Mesendoderm (in vitro differentiated cells): ENCODE measurements around the gene NELFA.
"Not testable (repeated sequence)": the region's sequence is repeated elsewhere in the genome, so short reads cannot be mapped to it uniquely, and the experiment has no call there.

Source experiments
- DNase-seq: peaks from one replicate; pipeline ENCODE4 v3.0.0; 2013
- H2AK5ac ChIP-seq: 2 replicates; pipeline ENCODE4 v1.6.1; 2013; ENCODE audit warnings: low read length, inconsistent platforms
- H2BK120ac ChIP-seq: 2 replicates; pipeline ENCODE4 v1.6.1; 2013; ENCODE audit warnings: low read depth, mild to moderate bottlenecking, low read length, moderate library complexity, mixed read lengths
- H2BK15ac ChIP-seq: replicated peaks from 2 replicates; pipeline ENCODE4 v1.6.1; 2013; ENCODE audit warnings: low read depth, mild to moderate bottlenecking, moderate library complexity
- H2BK5ac ChIP-seq: 2 replicates; pipeline ENCODE4 v1.6.1; 2013; ENCODE audit warnings: low read length, inconsistent platforms
- H3K18ac ChIP-seq: 2 replicates; pipeline ENCODE4 v1.6.1; 2013; ENCODE audit warnings: mild to moderate bottlenecking, low read length, mixed read lengths
- H3K23ac ChIP-seq: one replicate; pipeline ENCODE4 v1.6.1; 2013; ENCODE audit warnings: low read length
- H3K27ac ChIP-seq: 2 replicates; pipeline ENCODE4 v1.5.1; 2013; ENCODE audit warnings: low read depth, mild to moderate bottlenecking, inconsistent platforms, low read length, moderate library complexity
- H3K27me3 ChIP-seq: 2 replicates; pipeline ENCODE4 v1.6.1; 2013; ENCODE audit warnings: low read length, control low read depth, mild to moderate bottlenecking, inconsistent platforms; ENCODE audit not compliant: insufficient read depth, poor library complexity
- H3K36me3 ChIP-seq: 2 replicates; pipeline ENCODE4 v1.6.1; 2013; ENCODE audit warnings: low read length, inconsistent platforms; ENCODE audit not compliant: control insufficient read depth, insufficient read depth
- H3K4ac ChIP-seq: one replicate; pipeline ENCODE4 v1.6.1; 2013; ENCODE audit warnings: low read depth, mild to moderate bottlenecking, low read length, moderate library complexity
- H3K4me1 ChIP-seq: 2 replicates; pipeline ENCODE4 v1.6.1; 2013; ENCODE audit warnings: low read depth, low read length, inconsistent platforms; ENCODE audit not compliant: control insufficient read depth
- H3K4me2 ChIP-seq: 2 replicates; pipeline ENCODE4 v1.6.1; 2013; ENCODE audit warnings: low read length
- H3K4me3 ChIP-seq: 2 replicates; pipeline ENCODE4 v1.5.1; 2013; ENCODE audit warnings: mild to moderate bottlenecking, low read length
- H3K56ac ChIP-seq: one replicate; pipeline ENCODE4 v1.6.1; 2013; ENCODE audit warnings: low read length
- H3K79me1 ChIP-seq: 2 replicates; pipeline ENCODE4 v1.6.1; 2013; ENCODE audit warnings: low read length, inconsistent platforms
- H3K79me2 ChIP-seq: 2 replicates; pipeline ENCODE4 v1.6.1; 2013; ENCODE audit warnings: mild to moderate bottlenecking, low read length; ENCODE audit not compliant: control insufficient read depth, insufficient read depth
- H3K9ac ChIP-seq: 2 replicates; pipeline ENCODE4 v1.6.1; 2013; ENCODE audit warnings: low read length, inconsistent platforms
- H4K5ac ChIP-seq: one replicate; pipeline ENCODE4 v1.6.1; 2013; ENCODE audit warnings: low read length
- H4K8ac ChIP-seq: one replicate; pipeline ENCODE4 v1.6.1; 2013; ENCODE audit warnings: low read depth, mild to moderate bottlenecking, control low read depth, low read length, moderate library complexity
- WGBS: extraction: QIAGEN DNeasy Blood & Tissue Kit; methylation state at CpG from one replicate; pipeline ENCODE4 v1.1.7; 2013; ENCODE audit warnings: low lambda C conversion rate, missing lambda C conversion rate; ENCODE audit not compliant: insufficient coverage; ENCODE audit errors: extremely low coverage; 5-methylcytosine and 5-hydroxymethylcytosine counted together

The NELFA gene

DNA sequence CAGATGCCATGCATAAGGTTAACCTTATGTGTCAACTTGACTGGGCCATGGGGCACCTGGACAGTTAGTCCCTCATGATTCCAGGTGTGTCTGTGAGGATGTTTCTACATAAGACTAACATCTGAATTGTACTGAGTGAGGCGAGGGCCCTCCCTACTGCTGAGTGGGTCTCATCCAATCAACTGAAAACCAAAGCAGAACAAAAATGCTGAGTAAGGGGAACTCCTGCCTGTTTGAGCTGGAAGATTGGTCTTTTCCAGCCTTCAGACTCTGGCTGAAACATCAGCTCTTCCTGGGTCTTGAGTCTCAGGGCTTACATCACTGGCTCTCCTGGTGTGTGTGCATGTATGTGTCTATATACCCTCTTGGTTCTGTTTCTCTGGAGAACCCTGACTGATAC, 13.8 kb downstream of the NELFA start:
- no peak overlapping the region for H3K4me3 ChIP-seq
- no peak overlapping the region for H3K4me2 ChIP-seq
- no peak overlapping the region for H4K8ac ChIP-seq
- no peak overlapping the region for H2BK5ac ChIP-seq
- H3K36me3 ChIP-seq: no peaks in the 10 kb centered on the region
- DNase-seq: no peak
- H3K27ac ChIP-seq: no peak overlapping the region
- no peak overlapping the region for H2AK5ac ChIP-seq
- H3K27me3 ChIP-seq: no peaks in the 10 kb centered on the region
- H4K5ac ChIP-seq: no peak overlapping the region
- H3K9ac ChIP-seq: no peak overlapping the region
- H2BK15ac ChIP-seq: no peak overlapping the region
- no peak overlapping the region for H3K4ac ChIP-seq
- H3K18ac ChIP-seq: no peak overlapping the region
- WGBS: no CpG with 5 or more reads among the region's 1 CpG
- H3K4me1 ChIP-seq: peaks cover 3% of the 10 kb centered on the region
- H3K56ac ChIP-seq: no peak overlapping the region
- H3K23ac ChIP-seq: no peak overlapping the region
- peaks cover 19% of the 10 kb centered on the region for H3K79me1 ChIP-seq
- peaks cover 45% of the 10 kb centered on the region for H3K79me2 ChIP-seq
- H2BK120ac ChIP-seq: no peak overlapping the region

DNA sequence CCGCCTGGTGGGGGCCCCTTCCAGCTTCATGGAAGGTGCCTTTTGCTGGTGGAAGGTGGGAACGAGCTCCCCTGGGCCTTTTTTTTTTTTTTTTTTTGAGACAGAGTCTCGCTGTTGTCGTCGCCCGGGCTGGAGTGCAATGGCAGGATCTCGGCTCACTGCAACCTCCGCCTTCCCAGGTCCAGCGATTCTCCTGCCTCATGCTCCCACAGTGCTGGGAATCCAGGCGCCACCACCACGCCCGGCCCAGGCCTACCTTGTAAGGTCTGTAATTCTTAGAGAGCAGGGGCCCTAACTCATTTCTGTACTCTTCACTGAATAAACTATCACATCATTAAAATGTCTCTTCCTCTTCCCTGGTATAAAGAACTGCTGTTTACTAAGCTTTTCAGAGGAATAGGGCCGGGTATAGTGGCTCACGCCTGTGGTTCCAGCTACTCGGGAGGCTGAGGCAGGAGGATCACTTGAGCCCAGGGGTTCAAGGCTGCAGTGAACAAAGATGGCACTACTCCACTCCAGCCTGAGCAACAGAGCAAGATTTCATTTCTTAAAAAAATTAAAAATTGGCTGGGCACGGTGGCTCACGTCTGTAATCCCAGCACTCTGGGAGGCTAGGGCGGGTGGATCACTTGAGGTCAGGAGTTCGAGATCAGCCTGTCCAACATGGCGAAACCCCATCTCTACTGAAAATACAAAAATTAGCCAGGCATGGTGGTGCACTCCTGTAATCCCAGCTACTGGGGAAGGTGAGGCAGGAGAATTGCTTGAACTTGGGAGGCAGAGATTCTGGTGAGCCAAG, 14.9 kb downstream of the NELFA start:
- H3K4me3 ChIP-seq, H2BK5ac ChIP-seq, H3K23ac ChIP-seq, H3K27ac ChIP-seq, H4K5ac ChIP-seq, DNase-seq, H4K8ac ChIP-seq, H3K4ac ChIP-seq, H3K18ac ChIP-seq, H3K27me3 ChIP-seq, H2BK120ac ChIP-seq, H2BK15ac ChIP-seq, H3K4me2 ChIP-seq, H2AK5ac ChIP-seq, H3K56ac ChIP-seq, H3K4me1 ChIP-seq, H3K36me3 ChIP-seq, H3K9ac ChIP-seq: not testable (repeated sequence)
- WGBS: no CpG with 5 or more reads among the region's 20 CpGs
- H3K79me1 ChIP-seq: peaks cover 19% of the 10 kb centered on the region
- H3K79me2 ChIP-seq: peaks cover 37% of the 10 kb centered on the region

DNA sequence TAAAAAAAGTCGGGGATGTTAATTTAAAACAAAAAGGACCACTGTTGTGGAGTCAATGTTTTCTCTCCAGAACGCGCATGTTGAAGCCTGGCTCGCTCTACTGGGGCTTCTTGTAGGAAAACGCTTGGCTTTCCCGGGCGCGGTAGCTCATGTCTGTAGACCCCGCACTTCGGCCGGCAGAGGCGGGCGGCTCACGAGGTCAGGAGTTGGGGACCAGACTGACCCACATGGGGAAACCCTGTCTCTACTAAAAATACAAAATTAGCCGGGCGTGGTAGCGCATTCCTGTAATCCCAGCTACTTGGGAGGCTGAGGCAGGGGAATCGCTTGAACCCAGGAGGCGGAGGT, 15.6 kb downstream of the NELFA start:
- H3K4me3 ChIP-seq: no peak overlapping the region
- no CpG with 5 or more reads among the region's 19 CpGs for WGBS

DNA sequence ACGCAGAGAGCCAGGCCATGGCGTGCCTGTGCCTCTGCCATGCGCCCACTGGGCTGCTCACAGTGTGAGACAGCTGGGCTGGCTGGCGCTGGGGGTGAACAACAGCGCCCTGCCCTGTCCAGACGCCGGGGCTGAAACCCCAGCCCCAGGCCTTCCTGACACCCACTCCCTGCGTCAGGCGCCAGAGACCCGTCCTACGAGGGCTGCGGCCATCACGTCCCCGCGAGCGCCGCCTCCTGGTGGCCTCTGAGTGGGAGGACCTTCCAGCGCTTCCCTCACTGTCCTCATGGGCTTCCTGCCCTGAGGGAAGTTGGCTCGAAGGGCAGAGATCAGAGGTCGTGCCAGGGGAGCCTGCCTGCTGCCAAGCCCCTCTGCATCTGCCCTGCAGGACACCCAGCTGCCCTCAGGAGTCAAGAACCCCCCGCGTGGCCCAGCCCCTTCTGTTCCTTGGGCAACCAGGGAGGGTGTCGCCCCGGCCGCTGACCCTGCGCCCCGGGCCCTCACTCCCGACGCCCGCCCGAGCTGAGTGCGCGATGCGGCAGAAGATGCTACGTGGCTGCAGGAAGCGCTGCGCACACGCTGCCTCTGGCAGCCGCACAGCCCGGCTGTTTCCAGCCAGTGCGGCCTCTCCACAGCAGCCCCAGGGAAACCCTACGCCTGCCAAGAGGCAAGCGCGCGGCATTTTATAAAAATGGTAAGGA, 16.2 kb downstream of the NELFA start:
- H3K4ac ChIP-seq: no peak overlapping the region
- no CpG with 5 or more reads among the region's 45 CpGs for WGBS
- H3K79me1 ChIP-seq: peaks cover 16% of the 10 kb centered on the region
- H2BK15ac ChIP-seq: no peak overlapping the region
- no peak overlapping the region for H2BK5ac ChIP-seq
- no peak overlapping the region for H3K4me3 ChIP-seq
- H3K23ac ChIP-seq: no peak overlapping the region
- no peak overlapping the region for H2AK5ac ChIP-seq
- H3K4me2 ChIP-seq: no peak overlapping the region
- H3K27ac ChIP-seq: no peak overlapping the region
- no peak overlapping the region for H4K5ac ChIP-seq
- H2BK120ac ChIP-seq: no peak overlapping the region
- H3K4me1 ChIP-seq: no peaks in the 10 kb centered on the region
- H3K36me3 ChIP-seq: no peaks in the 10 kb centered on the region
- H3K56ac ChIP-seq: peak overlapping the region; percentile 42
- no peak overlapping the region for H3K9ac ChIP-seq
- peaks cover 26% of the 10 kb centered on the region for H3K79me2 ChIP-seq
- no peak overlapping the region for H3K18ac ChIP-seq
- no peak overlapping the region for H4K8ac ChIP-seq
- peak; percentile 84 for DNase-seq
- no peaks in the 10 kb centered on the region for H3K27me3 ChIP-seq

More for the DNA sequence above, 15.6 kb downstream of the NELFA start:
- no peak overlapping the region for H2BK5ac ChIP-seq
- H3K18ac ChIP-seq: no peak overlapping the region
- no peak overlapping the region for H3K56ac ChIP-seq
- H3K4me2 ChIP-seq: no peak overlapping the region
- H4K8ac ChIP-seq: no peak overlapping the region
- H3K4me1 ChIP-seq: no peaks in the 10 kb centered on the region
- H2BK15ac ChIP-seq: no peak overlapping the region
- no peak overlapping the region for H4K5ac ChIP-seq
- no peak overlapping the region for H3K4ac ChIP-seq
- H3K23ac ChIP-seq: no peak overlapping the region
- no peak for DNase-seq
- H3K79me2 ChIP-seq: peaks cover 31% of the 10 kb centered on the region
- H3K79me1 ChIP-seq: peaks cover 19% of the 10 kb centered on the region
- H2AK5ac ChIP-seq: no peak overlapping the region
- H3K9ac ChIP-seq: no peak overlapping the region
- no peak overlapping the region for H3K27ac ChIP-seq
- H2BK120ac ChIP-seq: no peak overlapping the region
- H3K27me3 ChIP-seq: no peaks in the 10 kb centered on the region
- no peaks in the 10 kb centered on the region for H3K36me3 ChIP-seq

DNA sequence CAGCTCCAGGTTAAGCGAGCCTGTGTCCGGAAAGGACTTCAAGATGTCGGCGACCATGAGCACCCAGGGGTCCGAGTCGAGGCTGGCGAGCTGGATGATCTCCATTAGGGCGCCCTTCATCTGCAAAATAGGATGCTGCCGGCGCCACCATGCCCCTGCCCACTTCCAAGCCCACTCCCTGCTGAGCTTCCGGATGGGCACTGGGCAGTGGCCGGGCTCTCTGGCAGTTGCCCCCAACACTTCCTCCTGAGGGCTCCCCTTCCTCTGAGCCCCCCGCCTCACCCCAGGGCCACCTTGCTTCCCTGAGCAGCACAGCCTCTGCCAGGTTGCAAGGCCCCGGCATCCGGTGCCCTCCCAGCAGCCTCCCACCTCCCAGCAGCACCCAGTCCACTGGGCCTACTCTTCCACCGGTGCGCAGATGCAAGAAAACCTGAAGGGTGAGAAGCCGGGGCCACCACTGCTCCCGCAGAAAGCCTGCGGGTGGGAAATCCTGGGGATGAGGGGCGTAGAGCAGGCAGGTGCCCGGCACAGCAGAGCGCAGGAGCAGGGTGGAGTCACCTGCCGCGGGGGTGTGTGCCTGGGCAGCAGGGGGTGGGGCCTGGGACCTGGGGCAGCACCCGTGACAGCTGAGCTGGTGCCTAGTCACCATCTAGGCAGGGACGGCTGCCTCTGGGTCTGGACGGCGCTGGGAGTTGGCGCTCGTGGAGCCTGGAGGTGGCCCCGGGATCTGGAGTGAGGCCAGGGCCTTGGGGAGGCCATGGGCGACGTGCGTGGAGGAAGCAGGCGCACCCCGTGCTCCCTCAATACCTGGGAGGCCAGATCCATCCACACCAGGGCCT, 17.0 kb downstream of the NELFA start:
- WGBS: no CpG with 5 or more reads among the region's 37 CpGs
- H3K23ac ChIP-seq: no peak overlapping the region
- H4K5ac ChIP-seq: no peak overlapping the region
- no peak overlapping the region for H2BK120ac ChIP-seq
- no peaks in the 10 kb centered on the region for H3K4me1 ChIP-seq
- H2BK5ac ChIP-seq: no peak overlapping the region
- no peak overlapping the region for H3K9ac ChIP-seq
- no peak overlapping the region for H2AK5ac ChIP-seq
- peaks cover 22% of the 10 kb centered on the region for H3K79me2 ChIP-seq
- no peak overlapping the region for H3K27ac ChIP-seq
- H2BK15ac ChIP-seq: no peak overlapping the region
- no peak for DNase-seq
- H3K4me2 ChIP-seq: no peak overlapping the region
- no peak overlapping the region for H3K4ac ChIP-seq
- no peak overlapping the region for H3K4me3 ChIP-seq
- H3K18ac ChIP-seq: no peak overlapping the region
- no peak overlapping the region for H4K8ac ChIP-seq
- H3K27me3 ChIP-seq: no peaks in the 10 kb centered on the region
- peaks cover under 1% of the 10 kb centered on the region for H3K36me3 ChIP-seq
- peaks cover 15% of the 10 kb centered on the region for H3K79me1 ChIP-seq
- H3K56ac ChIP-seq: peak overlapping the region; percentile 42
